Measurements from ENCODE around the gene TOB2.

Gene TOB2, protein sequence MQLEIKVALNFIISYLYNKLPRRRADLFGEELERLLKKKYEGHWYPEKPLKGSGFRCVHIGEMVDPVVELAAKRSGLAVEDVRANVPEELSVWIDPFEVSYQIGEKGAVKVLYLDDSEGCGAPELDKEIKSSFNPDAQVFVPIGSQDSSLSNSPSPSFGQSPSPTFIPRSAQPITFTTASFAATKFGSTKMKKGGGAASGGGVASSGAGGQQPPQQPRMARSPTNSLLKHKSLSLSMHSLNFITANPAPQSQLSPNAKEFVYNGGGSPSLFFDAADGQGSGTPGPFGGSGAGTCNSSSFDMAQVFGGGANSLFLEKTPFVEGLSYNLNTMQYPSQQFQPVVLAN
- 112 to 166 (median 128) reads per million in 4 donors for total RNA-seq

DNA sequence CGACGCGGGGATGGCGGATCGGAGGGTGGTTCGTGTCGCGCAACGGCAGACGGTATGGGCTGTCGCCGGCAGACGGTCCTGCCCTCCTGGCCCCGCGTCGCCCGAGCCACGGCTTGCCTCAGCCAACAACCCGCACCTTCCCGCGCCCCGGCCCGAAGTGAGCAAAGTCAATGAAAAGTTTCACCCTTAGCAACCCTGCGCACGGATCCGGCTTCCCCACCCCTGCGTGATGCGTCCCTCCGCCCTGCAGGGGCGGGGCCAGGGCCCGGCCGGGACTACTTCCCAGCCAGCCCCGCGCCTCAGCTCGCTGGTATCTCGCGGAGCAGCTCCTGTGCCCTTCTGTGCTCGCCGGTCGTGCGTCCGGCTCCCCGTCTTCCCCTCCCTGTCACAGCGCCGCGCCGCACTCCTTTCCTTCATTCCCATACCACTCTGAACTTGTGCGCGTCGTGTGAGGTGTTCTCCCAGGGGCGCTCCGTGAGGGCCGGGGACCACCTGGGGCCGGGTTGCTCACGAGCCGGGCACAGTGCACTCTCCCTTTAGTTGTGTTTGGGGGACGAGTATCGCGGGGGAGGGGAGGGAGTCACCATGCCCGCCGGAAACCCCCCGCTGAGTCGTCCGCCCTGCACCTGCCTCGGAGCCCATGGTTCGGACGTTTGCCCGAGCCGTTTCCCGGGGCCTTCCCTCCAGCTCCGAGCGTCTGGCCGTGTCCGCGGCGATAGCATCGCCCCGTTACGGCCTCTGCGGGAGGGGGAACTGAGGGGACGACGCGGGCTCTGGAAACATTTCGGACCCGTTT, at the start of gene TOB2:
Gene TOB2 (minus strand): TSS at position 163 of the 796 bp plus-strand sequence. CDS start 9,456 bp downstream, outside the sequence.
- peak; percentile 88 to 95 (median 93) for DNase-seq

DNA sequence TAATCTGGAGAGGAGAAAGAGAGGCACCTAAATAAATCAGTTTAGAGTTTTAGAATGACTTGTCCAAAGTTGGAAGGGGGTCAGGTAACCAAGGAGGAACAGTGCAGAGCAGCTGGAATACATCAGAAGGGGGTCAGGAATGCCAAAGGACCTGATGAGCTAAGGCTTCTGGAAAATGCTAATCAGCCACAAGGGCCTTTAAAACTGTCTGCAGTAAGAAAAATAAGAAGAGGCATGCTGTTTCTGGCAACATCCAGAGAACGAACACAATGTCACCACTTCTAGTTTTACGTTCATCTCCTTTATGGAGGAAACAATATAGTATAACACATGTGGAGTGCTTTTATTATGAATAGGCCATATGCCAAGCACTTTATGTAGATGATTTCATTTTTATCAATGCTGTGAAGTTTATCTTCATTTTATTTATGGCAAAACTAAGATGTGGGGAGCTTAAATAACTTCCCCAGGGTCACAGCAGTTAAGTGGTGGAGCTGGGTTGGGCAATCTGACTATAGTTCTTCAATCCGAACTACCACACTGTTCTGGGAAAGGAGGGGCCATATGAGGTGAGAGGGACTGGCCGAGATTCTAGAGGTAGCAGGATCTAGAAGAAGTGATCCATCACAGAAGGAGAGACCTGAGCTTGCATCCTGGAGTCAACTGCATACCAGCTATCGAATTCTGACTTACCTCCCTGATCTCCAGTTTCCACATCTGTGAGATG, 44.9 kb upstream of the TOB2 start:
- no peak for DNase-seq

DNA sequence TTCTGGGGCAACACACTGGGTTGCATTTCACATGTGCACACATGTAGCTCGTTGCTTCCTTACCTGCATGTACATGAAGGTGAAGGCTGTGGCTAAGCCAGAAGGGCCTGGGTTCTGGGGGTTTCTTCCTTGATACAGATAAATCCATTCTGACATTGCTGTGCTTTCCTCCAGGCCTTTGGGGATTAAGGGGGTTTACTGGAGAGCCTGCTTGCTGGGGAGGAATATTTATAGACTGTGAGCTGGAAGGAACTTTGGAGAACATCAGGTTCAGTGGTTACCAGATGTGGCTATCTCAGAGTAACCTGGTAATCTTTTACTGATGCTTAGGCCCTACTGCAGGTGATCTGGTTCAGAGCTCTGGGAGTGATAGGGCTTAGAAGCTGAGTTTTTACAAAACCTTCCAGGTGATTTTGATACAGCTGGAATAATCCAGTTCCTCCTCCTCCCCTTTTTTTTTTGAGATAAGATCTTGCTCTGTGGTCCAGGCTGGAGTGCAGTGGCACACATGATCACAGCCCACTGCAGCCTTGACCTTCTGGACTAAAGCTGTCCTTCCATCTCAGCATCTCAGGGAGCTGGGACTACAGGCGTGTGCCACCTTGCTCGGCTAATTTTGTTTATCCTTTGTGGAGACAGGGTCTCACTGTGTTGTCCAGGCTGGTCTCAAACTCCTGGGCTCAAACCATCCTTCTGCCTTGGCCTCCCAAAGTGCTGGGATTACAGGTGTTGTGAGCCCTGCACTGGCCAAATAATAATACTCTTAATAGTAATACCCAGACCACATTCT, 42.2 kb upstream of the TOB2 start:
- DNase-seq: no peak

DNA sequence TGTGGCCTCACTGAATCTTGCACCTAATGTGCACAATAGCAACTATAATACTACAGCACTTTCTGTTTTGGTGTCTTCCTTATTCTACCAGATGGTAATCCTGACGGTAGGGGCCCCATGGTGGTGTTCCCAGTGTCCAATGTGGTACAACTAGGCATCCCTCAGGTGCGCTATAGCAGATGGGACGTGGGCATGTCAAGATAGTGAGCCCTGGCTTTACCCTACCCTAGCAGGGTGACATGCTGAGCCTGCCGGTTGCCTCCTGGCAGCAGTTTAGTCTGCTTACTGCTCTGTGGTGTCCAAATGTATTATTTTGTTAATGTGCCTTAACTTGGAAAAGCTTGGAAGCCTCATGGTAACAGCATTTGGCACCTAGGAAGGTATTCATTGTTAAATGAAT, 41.5 kb upstream of the TOB2 start:
- DNase-seq: no peak

DNA sequence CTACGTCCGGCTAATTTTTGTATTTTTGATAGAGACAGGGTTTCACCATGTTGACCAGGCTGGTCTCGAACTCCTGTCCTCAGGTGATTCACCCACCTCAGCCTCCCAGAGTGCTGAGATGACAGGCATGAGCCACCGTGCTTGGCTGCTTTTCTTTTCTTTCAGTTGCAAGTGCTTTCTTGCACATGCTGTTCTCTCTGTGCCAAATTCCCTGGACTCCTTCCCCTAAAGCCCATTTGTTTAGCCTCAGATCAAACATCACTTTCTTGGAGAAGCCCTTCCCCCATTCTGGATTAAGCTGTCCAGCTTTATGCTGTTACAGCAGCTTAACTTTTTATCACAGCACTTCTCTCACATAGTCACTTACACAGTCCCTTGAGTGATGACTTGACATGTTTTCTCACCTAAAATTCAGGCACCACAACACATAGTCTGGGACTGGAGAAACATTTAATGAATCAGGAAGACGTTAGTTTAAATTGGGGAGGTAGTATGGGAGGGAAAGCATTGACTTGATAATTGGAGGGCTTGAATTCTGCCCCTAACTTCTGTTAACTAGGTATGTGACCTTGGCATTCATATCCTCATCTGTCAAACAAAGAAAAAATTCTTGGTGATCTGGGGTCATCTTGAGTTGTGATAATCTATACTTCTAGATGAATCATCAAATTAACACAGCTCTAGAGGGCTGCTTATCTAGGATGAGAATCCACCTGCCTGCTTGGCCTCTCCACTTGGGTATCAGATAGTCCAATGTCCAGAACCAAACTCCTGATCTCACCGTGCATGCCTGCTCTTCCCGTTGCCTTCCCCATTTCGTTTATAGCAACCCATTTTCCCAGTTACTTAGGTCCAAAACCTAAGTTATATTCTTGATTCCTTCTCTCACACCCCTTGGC, 40.7 kb upstream of the TOB2 start:
- DNase-seq: no peak

DNA sequence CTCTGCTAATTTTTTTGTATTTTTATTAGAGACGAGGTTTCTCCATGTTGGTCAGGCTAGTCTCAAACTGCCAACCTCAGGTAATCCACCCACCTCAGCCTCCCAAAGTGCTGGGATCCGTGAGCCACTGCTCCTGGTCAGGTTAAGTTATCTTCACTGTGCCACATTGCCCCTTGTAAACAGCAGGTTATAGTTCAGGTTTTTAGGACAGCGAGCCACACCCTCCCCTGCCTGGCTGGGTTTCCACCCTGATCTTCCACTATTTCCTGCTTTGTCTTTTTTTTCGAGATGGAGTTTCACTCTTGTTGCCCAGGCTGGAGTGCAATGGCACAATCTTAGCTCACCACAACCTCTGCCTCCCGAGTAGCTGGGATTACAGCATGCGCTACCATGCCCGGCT, 38.4 kb upstream of the TOB2 start:
- DNase-seq: no peak

DNA sequence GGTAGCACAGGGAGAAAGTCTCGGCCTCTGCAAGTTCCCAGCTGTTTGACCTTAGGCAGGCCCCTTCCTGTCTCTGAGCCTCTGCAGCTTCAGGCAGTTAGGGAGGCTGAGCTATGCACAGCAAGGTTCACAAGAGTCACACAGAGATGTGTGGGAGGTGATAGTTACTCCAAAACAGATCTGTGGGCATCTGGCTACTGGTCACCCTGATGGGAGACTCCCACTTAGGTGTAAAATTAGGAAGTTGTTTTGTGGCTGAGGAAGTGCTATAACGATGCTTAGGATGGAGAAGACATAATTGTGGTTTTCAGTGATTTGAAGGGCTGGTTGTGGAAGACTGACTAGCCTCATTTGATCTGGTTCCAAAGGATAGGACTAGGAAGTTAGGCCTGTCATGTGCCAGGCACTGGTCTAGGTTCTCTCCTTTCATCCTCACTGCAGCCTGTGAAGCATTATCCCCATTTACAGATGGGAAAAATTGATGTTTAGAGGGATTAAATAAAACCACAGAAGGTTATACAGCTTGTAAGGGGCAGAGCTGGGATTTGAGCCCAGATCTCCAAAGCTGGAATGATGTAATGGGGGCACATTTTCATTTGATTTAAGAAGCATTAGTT, 35.8 kb upstream of the TOB2 start:
- no peak for DNase-seq

DNA sequence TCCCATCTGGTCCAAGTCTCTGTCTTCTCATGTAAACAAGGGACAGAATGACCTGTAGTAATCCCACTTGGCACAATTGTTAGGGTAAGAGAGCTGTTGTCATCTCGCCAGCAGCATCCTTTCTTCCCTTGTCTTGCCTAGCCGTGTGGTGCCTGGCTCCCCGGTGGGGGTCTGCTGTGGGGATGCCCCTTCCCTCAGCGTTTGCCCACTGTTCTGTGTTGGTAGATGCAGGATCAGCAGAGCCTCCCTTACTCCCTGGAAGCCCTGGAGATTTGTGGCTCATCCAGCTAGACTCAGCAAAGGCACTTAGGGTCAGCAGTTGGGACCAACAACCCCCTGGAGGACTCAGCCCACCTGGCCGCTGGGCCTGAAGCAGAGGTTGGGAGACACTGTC, 35.3 kb upstream of the TOB2 start:
- no peak for DNase-seq

DNA sequence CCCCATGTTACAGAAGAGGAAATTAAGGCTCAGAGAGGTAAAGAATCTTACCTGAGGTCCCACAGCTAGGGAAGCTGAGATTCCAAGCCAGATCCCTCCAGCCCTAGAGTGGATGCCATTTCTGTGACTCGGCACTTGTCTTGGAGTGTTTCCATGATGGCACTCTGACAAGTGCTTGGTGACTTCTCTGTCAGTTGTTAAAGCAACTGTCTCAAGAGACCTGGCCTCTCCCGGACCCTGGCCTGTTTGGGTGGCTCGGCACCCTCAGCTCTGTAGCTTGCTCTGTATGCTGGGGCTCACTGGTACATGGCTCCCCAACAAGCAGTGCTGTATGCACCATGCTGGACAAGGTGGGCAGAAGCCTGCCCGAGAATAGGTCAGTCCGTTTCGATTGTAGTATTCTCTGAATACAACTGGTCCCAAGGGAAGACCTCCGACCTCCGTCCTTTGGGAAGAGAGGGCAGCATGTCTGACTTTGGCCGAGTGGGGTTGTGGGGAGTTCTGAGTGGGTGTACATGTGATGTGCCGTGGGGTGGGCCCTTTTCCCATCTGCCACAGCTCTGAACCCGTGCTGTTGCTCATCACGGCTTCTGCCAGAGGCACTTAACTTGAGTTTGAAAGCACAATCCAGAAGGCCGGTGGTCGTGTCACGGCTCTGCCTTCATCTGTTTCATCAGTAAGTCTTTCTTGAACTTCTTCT, 34.7 kb upstream of the TOB2 start:
- DNase-seq: no peak

DNA sequence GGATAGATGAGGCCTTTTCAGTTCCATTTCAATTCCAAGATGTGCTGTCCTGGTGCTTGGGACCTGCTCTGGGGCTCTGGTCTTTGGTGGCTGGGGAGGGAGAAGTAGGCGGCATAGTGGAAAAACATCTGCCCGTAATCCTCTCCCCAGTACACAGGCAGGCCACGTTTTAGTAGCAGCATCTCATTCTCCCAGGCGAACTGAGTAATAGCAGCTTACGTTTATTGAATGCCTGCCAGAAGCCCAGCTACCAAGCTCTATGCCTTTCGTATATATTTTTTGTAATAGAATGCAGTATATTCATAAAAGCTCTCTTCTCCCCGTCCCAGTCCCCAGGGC, 33.8 kb upstream of the TOB2 start:
- DNase-seq: no peak

DNA sequence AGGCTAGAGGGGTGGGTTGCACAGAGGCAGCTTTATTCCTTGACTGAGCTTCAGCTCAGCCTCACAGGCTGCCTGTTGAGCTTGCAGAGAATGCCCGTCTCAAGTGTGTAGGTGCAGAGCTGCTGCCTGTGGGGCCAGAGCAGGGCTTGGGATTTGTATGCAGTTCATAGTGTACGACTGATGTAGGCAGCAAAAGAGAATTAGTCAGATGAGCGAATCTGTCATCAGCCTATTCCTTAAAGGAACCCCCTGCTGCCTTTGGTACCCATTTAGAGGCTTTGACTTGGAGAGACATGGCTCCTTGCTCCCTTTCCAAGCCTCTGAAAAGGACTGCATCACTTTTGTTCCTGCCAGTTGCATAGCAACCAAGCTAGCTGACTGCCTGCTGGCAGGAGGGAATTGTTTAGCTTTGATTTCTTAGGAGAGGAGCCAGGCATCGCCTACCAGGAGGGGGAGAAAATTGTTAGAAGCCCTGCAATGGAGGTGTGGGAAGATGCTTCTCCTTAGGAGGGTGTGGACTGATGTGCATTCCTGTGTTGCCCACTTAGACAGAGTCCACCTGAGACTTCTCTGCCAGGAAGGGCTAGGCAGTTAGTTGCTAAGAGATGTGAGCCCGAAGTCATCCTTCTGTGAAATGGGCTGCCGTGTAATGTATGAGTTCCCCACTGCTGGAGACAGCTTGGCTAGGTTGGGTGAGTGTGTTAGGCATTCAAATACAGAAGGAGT, 33.2 kb upstream of the TOB2 start:
- no peak for DNase-seq

DNA sequence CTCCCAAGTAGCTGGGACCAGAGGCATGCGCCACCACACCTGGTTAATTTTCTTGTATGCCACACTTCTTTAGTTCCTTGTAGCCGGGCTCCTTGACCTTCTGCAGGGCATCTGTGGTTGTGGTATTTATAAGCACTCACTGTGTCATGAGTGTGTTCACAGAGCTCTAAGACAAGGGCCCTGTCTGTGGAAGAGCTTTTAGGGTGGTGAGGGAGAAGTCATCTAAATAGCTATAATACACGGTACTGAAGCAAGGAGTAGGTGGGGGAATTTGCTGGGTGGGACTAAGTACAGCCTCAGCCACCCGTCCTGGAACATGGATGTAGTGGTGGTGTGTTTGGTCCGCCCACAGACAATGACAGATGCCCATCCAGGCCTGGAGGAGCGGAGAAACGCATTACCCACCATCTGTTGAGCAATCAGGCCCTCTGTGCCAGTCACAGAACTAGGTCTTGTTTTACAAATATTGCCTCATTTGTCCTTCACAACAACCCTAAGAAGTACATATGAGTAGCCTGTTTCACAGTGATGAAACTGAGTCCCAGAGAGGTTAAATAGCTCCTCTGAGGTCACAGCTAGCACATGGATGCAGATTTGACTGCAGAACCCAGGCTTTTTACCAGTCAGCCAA, 32.4 kb upstream of the TOB2 start:
- no peak for DNase-seq

DNA sequence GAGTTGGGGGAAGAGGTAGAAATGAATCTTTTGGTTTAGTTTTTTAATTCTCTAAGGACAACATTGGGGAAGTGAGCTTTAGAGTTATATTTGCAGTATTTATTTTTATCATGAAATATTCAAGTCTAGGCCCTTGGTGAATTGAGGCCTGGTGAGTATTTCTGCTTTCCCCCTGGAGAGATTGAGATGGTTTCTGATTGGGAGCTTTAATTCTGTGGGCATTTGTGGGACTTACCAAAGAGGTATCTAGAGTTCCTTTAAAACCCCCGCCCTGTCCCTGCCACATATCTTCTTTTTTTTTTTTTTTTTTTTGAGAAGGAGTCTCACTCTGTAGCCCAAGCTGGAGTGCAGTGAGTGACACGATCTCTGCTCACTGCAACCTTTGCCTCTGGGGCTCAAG, 31.9 kb upstream of the TOB2 start:
- no peak for DNase-seq

DNA sequence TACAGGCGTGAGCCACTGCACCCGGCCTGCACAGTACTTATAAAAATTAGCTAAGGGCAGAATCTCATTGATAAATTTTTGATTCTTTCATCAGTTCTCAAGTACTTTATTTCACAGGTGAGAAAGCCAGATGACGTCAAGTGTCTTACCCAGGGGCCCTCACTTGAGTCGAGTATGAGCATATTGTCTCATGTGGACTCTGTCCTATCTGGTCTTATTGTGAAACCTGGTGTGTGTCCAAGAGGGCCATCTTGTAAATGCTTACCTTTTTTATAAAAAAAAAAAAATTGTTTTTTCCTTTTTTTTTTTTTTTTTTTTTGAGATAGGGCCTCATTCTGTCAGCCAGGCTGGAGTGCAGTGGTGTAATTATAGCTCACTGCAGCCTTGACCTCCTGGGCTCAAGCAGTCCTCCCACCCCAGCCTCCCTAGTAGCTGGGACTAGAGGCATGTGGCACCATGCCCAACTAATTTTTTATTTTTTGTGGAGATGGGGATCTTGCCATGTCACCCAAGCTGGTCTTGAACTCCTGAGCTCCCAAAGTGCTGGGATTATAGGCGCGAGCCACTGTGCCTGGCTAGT, 28.4 kb upstream of the TOB2 start:
- no peak for DNase-seq

DNA sequence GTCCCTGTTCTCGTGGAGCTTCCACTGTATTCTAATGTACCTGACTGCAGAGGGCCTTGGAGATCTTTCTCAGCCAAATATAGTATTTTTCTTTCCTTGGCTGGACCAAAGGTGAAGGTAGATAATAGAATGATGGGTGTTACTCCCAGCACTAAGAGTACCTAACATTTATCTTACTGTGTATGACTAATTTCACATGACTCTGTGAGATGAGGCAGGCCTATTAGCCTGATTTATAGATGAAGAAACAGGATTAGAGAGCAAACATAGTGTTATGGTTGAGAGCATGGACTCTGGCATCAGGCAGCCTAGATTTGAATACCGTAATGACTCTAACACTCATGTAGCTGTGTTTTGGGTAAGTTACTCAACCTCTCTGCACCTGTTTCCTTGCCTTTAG, 25.0 kb upstream of the TOB2 start:
- DNase-seq: no peak

DNA sequence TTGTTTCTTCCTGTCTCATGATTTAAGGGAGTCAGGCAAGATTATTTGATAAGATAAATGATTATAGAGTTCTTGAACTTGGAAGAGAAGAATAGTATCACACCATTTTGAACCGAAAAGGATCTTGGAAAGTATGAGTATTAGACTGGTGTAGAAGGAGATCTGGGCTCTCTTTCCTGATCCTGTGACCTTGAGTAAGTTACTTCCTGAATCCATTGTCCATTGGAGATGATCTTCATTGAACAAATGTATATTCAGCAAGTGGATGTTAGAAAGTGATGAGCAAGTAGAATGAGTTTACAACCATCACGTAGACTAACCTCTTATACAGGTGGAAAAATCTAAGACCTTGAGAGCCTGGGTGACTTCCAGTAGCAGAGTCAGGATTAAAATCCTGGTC, 24.3 kb upstream of the TOB2 start:
- DNase-seq: no peak

DNA sequence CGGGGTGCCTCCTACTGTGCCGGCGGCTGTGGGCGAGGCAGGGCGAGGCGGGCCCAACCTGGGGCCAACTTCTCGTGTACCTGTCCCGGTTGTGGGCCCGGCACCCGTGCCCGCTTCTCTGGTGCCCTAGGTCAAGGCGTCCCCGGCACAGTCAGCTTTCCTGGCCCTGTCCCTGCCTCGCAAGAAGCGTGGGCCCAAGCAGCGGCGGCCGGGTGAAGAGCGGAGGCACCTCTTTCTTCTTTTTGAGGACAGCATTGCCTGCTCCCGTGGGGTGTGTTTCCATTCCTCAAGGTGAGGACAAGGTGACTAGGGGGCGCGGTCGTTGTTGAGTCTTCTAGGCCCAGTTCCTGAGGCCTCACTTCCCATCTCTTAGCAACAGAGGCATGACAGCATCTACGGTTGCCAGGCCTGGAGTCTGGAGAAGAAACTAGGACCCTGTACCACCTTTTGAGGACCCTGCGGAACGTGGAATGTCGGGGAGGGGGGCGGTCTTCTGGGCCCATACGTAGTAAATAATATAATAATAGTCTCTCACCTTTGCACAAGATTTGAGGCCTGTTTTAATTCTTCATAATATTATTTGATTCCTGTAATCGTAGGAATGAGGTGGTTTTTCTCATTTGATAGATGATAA, 22.7 kb upstream of the TOB2 start:
- DNase-seq: peak in 1 of 5 donors; percentile 32
